CD4-positive, alpha-beta T cell treated with Interleukin-1 beta for 1 hour (primary cell): ENCODE measurements around the gene C5AR2.
"Not testable (repeated sequence)": the region's sequence is repeated elsewhere in the genome, so short reads cannot be mapped to it uniquely, and the experiment has no call there.

ENCODE experiments used
- DNase-seq, 2 donors: peaks; one replicate each; pipeline ENCODE4 v3.0.0-alpha.2; 2020 to 2022

Gene C5AR2

DNA sequence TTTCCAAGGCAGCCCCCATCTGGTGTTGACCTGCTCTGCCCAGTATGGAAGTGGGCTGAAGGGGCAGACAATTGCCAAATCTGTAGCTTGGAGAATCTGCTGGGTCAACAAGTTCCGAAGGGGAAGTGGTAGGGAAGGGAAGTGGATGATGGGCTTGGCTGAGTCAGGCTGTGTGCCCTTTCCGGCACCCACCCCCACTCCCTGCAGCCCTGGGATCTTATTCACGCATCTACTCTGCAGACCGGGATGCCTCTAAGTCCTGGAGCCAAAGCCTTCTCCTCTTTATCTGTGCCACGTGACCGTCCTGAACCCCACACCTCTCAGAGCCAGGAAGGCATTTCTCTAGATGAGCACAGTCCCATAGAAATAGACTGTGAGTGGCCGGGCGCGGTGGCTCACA, 7.5 kb upstream of the C5AR2 start:
- peak in 1 of 2 donors; percentile 74 for DNase-seq

DNA sequence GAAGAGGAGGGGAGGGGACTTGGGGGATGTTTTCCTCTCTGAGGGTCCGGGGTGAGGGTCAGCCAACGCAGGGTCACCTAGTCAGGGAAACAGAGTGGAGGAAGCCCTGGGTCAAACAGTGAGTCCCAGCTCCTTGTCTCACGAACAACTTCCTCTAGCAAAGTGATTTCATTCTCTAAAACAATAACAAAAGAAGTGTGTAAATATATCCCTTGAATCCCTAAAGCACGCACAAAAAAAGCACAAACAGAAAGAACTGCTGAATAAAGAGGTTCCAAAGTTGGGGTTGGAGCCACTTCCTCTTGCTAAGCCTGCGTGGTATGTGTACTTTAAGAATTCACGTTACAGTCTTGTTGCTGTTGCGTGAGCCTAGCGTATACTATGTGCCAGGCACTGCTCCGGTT, 1.5 kb upstream of the C5AR2 start:
- no peak for DNase-seq

DNA sequence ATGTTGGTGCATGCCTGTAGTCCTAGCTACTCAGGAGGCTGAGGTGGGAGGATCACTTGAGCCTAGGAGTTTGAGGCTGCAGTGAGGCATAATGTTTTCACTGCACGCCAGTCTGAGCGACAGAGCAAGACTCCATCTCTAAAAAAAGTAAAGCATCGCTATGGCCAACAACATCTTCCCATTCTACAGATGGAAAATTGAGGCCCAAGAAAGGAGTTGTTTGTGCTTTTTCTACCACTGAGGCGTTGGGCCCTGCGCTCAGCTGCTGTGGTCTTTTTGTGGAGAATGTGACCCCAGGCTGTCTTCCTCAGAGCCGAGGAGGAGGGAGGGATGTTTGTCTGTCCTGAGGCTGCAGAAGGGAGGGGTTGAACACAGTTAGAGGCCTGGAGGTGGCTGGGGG, 485 bp upstream of the C5AR2 start:
- DNase-seq, result no peak

DNA sequence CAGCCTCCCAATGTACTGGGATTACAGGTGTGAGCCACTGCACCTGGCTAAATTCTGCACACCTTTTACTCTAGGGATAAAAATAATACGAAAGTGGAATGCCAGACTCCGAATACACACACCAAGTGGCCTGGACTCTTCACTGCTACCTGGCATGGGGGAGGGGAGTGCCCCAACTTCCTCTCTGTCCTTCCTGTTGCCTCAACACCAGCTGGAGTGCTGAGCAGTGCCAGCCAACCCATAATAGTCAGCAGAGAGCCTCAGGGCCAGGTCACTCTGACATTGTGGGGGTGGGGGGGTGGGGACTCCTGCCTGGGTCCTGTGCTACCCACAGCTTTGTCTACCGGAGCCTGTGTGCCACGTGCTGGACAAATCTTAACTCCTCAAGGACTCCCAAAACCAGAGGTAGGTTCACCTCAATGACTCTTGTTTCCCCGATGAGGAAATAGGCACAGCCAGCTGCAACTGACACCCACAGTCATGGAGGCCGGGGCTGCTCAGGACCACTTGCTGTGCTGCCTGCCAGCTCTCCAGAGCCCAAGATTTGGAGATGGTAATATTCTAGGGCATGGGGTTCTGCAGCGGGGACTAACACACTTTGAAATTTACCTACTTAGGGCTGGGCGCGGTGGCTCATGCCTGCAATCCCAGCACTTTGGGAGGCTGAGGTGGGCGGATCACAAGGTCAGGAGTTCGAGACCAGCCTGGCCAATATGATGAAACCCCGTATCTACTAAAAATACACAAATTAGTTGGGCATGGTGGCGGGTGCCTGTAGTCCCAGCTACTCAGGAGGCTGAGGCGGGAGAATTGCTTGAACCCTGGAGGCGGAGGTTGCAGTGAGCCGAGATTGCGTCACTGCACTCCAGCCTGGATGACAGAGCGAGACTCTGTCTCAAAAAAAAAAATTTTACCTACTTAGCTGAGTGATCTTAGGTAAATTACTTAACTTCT, 5.1 kb downstream of the C5AR2 start:
- DNase-seq, result peak; percentile 41 to 78

DNA sequence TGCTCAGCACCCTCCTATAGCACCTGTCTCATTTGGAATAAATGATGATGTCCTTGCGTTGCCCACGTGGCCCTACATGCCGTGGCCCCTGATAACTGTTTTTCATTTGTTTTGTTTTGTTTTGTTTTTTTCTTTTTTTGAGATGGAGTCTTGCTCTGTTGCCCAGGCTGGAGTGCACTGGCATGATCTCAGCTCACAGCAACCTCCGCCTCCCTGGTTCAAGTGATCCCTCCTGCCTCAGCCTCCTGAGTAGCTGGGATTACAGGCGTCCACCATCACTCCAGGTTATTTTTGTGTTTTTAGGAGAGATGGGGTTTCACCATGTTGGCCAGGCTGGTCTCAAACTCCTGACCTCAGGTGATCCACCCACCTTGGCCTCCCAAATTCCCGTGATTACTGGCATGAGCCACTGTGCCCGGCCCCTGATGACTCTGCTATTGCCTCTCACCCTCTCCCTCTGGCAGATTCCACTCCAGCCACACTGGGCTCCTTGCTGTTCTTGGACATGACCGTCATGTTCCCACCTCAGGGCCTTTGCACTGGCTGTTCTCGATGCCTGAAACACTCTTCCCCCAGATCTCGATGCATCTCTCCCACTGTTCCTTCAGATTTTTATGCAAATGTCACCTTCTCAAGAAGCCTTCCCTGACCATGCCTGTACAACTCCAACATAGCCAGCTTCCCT, 7.4 kb downstream of the C5AR2 start:
- no peak for DNase-seq

DNA sequence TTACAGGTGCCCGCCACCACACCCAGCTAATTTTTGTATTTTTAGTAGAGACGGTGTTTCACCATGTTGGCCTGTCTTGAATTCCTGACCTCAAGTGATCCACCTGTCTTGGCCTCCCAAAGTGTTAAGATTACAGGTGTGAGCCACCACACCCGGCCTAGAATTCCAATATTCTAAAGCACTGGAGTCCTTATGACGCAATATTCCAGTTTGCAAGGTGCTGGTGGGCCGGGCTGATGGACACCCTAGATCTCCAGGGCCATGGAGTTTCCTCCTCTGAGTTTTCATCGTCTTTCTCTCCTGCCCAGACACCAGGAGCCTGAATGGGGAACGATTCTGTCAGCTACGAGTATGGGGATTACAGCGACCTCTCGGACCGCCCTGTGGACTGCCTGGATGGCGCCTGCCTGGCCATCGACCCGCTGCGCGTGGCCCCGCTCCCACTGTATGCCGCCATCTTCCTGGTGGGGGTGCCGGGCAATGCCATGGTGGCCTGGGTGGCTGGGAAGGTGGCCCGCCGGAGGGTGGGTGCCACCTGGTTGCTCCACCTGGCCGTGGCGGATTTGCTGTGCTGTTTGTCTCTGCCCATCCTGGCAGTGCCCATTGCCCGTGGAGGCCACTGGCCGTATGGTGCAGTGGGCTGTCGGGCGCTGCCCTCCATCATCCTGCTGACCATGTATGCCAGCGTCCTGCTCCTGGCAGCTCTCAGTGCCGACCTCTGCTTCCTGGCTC, 8.7 kb downstream of the C5AR2 start:
- no peak for DNase-seq

DNA sequence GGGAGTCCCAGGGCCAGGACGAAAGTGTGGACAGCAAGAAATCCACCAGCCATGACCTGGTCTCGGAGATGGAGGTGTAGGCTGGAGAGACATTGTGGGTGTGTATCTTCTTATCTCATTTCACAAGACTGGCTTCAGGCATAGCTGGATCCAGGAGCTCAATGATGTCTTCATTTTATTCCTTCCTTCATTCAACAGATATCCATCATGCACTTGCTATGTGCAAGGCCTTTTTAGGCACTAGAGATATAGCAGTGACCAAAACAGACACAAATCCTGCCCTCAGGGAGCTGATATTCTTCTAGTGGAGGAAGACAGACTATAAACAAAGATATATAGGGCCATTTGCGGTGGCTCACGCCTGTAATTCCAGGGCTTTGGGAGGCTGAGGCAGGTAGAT, 9.8 kb downstream of the C5AR2 start:
- no peak for DNase-seq

DNA sequence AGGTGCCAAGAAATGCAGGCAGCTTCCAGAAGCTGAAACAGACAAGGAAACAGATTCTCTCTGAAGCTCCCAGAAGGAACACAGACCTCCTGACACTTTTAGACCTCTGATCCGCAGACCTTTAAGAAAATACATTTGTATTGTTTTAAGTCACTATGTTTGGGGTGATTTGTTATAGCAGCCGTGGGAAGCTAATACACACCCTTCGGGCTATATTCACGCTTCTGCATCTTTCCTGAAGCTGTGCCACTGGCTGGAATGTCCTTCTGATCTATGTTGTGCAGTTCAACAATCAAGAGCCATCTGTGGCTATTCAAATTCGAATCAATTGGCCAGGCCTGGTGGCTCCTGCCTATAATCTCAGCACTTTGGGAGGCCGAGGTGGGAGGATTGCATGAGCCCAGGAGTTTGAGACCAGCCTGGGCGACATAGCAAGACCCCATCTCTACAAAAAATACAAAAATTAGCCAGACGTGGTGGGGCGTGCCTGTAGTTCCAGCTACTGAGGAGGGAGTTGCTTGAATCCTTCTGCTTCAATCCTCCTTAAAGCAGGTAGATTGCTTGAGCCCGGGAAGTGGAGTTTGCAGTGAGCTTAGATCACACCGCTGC, 11.3 kb downstream of the C5AR2 start:
- no peak for DNase-seq

DNA sequence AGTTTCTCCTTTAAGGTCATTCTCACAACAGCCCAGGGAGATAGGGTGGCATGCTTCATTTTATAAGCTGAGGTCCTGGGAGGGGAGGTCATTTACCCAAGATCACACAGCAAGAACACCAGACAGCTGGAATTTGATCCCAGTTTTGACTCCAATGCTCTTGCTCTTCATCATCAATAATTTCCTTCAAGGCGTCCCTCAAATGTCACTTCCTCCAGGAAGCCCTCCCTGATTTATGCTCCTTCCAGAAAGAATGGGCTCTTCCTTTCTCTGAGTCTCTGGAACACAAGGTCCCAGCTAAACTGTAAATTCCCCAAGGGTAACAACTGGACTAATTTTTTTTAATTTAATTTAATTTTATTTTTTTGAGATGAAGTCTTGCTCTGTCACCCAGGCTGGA, 12.4 kb downstream of the C5AR2 start:
- DNase-seq, result no peak

DNA sequence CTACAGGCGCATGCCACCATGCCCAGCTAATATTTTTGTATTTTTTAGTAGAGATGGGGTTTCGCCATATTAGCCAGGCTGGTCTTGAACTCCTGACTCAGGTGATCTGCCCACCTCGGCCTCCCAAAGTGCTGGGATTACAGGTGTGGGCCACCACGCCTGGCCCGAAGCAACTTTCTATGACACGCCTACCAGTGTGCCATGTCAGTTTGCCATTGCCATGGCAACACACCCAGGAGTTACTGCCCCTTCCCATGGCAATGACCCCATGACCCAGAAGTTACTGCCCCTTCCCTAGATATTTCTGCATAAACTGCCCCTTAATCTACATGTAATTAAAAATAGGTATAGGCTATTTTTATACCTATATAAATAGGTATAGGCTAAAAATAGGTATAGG, 14.0 kb downstream of the C5AR2 start:
- DNase-seq, result not testable (repeated sequence)

DNA sequence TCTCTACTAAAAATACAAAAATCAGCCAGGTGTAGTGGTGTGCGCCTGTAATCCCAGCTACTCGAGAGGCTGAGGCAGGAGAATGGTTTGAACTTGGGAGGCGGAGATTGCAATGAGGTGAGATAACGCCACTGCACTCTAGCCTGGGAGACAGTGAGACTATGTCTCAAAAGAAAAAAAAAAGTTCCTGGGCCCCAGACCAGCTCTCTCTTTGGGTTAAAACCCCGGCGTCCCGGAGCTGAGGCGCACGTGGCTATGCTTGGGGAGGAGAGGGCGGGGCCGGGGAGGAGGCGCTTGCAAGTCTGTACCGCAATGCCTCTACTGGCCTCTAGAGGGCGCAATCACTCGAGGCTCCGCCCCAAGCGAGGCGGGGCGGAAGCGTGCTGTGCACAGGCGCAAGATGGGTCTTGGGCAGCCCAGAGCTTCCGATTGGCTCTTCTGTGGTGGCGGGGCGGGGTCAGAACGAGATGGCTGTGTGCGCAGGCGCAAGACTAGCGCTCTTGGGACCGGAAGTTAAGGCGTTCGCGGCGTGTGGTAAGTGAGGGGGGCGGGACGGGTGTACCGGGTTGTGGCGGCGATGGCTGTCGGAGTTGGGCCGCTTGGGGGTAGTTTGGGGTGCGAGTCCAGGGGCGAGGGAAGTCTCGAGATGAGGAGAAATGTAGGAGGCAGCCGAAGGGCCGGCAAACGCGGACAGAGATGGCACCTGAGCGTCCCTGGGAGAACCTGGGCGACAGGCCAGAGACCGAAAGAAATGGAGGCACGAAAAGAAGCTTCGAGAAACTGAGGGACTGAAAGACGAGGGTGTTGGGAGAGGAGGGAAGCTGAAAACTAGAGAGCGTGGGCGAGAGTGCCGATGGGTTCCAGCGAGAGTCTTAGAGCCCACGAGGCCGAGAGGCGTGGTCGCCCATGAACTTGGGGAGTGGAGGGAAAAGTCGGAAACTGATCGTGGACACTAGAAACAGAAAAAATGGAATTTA, 17.1 kb downstream of the C5AR2 start, which contains the start of gene DHX34:
DHX34 (plus strand) TSS at position 497 of the 977 bp plus-strand sequence. CDS start 3,716 bp downstream, outside the sequence.
- peak; percentile 100 for DNase-seq

DNA sequence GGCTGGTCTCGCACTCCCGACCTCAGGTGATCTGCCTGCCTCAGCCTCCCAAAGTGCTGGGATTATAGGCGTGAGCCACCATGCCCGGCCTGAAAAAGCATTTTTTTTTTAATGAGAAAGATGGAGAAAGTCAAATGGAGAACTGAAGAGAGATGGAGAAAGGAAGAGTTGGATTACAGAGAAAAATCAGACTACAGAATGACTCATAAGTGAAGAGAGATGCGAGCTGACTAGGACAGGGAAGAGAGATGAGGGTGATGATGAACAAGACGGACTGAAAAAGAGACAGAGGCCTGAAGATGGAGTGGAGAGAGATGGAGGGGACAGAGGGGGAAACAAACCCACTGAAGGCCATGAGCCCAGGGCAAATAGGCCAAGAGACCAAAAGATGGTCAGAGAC, 18.7 kb downstream of the C5AR2 start:
- DNase-seq, result no peak

DNA sequence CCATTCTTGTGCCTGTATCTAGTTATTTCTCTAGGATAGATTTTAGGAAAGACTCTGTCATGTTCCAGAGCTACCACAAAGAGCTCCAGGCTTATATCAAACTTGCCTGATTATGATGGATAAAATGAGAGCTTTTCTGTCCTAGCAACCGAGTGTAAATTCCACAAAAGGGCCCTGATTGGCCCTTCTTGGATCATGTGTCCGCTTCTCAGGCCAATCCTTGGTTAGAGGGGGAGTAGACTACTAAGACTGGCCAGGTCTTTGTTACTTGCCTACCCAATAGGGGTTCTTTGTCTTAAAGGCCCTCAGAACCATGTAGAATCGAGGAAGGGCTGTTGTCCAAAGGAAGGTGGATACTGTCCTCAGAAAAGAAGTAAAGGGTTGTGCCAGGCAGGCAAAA, 19.6 kb downstream of the C5AR2 start:
- DNase-seq, result peak in 1 of 2 donors; percentile 23

DNA sequence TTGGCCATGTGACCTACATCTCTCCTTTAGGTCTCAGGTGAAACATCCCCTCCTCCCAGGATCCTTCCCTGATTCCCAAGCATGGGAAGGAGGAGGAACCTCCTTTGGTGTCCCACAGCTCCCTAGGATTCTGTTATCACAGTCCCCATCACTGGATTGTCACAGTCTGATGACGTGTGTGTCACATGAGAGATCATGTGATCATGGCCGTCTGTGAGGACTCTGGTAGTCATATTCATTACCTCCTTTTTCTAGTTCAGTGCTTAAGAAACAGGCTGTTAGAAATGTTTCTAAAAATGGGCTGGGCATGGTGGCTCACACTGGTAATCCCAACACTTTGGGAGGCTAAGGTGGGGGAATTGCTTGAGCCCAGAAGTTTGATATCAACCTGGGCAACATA, 20.1 kb downstream of the C5AR2 start:
- no peak for DNase-seq

DNA sequence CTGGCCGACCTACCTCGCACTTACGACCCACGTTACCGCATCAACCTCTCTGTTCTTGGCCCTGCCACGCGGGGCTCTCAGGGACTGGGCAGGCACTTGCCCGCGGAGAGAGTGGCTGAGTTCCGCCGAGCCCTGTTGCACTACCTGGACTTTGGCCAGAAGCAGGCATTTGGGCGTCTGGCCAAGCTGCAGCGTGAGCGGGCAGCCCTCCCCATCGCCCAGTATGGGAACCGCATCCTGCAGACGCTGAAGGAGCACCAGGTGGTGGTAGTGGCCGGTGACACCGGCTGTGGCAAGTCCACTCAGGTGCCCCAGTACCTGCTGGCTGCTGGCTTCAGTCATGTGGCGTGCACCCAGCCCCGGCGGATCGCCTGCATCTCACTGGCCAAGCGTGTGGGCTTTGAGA, 21.3 kb downstream of the C5AR2 start:
- DNase-seq, result no peak

DNA sequence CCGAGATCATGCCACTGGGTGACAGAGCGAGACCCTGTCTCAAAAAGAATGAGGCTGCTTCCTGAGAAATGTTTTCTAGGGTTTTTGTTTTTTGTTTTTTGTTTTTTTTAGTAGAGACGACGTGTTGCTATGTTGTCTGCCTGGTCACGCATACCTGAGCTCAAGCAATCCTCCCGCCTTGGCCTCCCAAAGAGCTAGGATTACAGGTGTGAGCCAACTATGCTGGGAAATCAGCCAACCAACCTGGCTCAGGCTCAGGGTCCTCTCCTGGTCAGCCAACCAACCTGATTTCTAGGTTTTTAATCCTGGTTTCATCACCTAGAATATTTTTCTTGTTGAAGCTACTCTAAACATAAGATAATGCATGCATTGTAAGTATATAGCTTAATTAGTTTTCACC, 24.9 kb downstream of the C5AR2 start:
- DNase-seq, result no peak

DNA sequence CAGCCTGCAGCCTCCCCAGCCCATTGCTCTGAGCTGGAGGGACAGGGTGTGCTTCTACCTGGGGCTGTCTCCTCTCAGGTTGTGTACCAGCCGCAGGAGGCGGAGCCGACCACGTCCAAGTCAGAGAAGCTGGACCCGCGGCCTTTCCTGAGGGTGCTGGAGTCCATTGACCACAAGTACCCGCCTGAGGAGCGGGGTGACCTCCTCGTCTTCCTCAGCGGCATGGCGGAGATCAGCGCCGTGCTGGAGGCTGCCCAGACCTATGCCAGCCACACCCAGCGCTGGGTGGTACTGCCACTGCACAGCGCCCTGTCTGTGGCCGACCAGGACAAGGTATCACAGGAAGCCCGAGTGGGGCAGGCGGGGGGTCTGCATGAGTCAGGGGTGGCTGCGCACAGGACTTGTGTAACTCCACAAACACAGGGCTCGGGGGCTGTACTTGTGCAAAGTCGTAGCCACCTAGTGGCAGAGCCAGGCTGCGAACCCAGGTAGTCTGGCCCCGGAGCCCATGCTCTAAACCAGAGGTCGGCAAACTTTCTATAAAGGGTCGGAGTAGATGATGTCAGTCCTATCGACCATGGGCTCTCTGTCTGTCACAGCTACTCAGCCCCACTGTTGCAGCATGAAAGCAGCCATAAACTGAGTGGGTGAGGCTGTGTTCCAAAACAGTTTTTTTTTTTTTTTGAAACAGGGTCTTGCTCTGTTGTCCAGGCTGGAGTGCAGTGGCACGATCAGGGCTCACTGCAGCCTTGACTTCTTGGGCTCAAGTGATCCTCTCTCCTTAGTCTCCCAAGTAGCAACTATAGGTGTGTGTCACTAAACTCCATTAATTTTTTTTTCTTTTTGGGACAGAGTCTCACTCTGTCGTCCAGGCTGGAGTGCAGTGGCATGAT, 26.1 kb downstream of the C5AR2 start:
- no peak for DNase-seq

DNA sequence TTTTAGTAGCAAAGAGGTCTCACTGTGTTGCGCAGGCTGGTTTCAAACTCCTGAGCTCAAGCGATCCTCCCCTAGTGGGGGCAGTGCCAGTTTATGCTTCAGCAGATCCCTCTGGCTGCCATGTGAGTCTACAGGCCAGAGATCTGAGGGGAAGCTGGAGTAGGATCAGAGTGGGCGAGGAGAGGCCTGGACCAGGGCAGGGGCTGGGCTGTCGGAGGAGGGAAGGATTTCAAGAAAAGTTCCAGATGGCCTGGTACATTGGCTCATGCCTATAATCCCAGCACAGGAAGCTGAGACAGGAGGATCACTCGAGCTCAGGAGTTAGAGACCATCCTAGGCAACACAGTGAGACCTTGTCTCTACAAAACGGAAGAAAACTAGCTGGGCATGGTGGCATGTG, 27.0 kb downstream of the C5AR2 start:
- DNase-seq, result no peak

DNA sequence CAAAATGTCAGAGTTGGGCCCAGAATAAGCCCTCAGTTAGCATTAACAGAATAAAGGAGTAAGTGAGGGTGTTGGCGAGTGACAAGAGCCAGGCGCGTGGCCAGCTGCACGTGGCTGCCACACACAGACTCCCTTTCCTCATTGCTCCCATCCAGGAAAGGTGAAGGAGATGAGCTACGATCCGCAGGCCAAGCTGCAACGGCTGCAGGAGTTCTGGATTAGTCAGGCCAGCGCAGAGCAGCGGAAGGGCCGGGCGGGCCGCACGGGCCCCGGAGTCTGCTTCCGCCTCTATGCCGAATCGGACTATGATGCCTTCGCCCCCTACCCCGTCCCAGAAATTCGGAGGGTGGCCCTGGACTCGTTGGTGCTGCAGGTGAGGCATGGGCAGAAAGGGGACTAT, 30.3 kb downstream of the C5AR2 start:
- DNase-seq, result no peak

DNA sequence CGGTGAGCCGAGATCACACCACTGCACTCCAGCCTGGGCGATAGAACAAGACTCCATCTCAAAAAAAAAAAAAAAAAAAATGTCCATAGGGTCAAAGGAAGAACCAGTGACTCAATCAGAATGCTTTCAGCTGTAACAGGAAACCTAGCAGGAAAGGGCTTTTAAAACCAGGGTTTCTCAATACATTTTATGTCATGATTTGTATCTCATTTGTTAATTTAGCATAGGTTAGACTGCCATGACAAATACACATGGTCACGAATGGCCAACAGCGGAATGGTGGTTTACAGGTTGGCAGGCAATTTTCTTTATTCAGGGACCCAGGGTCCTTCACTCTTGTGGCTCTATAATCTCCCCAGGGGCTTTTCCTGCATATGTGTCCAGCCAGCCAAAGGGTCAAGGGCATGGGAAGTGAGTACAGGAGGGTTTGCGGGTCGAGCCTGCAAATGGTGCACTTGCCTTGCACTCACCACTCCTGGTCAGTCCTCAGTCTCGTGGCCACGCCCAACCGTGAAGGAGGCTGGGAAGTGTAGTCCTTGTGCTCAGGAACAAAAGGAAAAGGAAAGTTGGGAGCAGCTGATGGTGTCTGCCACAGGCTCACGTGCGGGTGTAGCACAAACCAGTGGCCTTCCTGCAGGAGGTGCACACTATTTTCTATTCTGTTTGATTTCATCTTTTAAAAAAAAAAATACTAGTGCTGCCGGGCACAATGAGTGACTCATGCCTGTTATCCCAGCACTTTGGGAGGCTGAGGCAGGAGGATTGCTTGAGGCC, 32.0 kb downstream of the C5AR2 start:
- no peak for DNase-seq
